Bronchial epithelial cell (primary cell): ENCODE results near the gene ADGRF3. TPM values are rescaled to one million over a fixed set of nuclear protein-coding genes. Genes with fewer than 3 reads are reported as not detected.

Experiments
- DNase-seq: peaks from one replicate; pipeline ENCODE4 v3.0.0-alpha.2; 2010; ENCODE audit warnings: low read depth
- FAIRE-seq: peaks from 2 replicates; lab custom pipeline; 2011; peaks lifted over from hg19 to GRCh38; lab: Jason Lieb, UNC
- H3K27me3 ChIP-seq: 2 replicates; pipeline ENCODE4 v1.5.1; 2011; ENCODE audit warnings: low read length; ENCODE audit not compliant: control insufficient read depth, insufficient read depth
- H3K36me3 ChIP-seq: 2 replicates; pipeline ENCODE4 v1.5.1; 2011; ENCODE audit warnings: low read length; ENCODE audit not compliant: control insufficient read depth, insufficient read depth
- H3K4me3 ChIP-seq: 2 replicates; pipeline ENCODE4 v1.5.1; 2011; ENCODE audit warnings: mild to moderate bottlenecking, low read depth, low read length, control low read depth
- total RNA-seq: library from RNA; depleted of rRNA; stranded (reverse); fragments of >200 nt; gene quantifications from 2 replicates; pipeline ENCODE4 v1.2.1, GENCODE V29; 2014
- TF ChIP-seq, protein P1 (sequence below): IDR thresholded peaks from 2 replicates; pipeline ENCODE4 v1.5.1; 2011; ENCODE audit warnings: mild to moderate bottlenecking, moderate library complexity, low read length, control low read depth, inconsistent platforms; ENCODE audit not compliant: insufficient read depth, severe bottlenecking

Gene ADGRF3
- total RNA-seq, 1 donor from 2014 or later, result not detected

DNA sequence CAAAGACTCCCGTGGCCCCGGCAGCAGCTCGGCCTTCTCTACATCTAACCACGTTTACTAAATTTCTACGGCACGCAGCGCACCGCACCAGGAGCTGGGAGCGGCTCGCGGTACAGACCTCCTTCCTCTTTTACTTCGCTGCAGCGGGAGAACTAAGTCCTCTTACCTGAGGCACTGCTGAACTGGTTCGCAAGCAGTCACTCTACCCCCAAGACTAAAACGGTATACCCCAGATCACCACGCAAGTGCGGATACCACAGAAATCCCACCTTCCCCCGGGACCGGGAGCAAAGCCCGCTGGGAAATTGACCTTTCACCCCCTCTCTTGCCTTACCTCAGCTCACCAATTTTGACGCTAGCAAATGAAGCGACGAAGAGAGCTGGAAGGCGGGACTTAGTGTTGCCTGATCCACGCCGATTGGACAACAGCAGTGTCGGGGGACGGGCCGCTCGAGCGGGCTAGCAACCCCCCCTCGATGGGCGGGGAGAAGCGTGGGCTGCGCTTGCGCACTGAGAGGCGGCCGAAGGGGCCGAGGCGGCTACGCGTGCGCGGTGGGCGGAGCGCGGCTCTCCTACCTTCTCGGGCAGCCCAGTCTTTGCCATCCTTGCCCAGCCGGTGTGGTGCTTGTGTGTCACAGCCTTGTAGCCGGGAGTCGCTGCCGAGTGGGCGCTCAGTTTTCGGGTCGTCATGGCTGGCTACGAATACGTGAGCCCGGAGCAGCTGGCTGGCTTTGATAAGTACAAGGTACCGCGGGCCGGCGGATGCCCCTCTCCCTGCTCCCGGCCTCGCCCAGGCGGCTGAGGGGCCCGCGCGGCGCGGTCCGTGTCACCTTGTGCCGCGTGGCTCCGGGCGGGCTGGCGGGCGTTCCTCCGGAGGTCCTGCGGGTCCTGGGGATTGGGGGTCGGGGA lies 790 bp downstream of the ADGRF3 start, which contains the start of gene SELENOI:
SELENOI (plus strand) TSS at position 599 of the 909 bp plus-strand sequence; CDS start at position 689, 90 bp downstream.
- TF ChIP-seq, protein P1, sequence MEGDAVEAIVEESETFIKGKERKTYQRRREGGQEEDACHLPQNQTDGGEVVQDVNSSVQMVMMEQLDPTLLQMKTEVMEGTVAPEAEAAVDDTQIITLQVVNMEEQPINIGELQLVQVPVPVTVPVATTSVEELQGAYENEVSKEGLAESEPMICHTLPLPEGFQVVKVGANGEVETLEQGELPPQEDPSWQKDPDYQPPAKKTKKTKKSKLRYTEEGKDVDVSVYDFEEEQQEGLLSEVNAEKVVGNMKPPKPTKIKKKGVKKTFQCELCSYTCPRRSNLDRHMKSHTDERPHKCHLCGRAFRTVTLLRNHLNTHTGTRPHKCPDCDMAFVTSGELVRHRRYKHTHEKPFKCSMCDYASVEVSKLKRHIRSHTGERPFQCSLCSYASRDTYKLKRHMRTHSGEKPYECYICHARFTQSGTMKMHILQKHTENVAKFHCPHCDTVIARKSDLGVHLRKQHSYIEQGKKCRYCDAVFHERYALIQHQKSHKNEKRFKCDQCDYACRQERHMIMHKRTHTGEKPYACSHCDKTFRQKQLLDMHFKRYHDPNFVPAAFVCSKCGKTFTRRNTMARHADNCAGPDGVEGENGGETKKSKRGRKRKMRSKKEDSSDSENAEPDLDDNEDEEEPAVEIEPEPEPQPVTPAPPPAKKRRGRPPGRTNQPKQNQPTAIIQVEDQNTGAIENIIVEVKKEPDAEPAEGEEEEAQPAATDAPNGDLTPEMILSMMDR, result no peak
- Histone ChIP-seq H3K27me3 (no peaks in the 10 kb centered on the region), H3K36me3 (no peaks in the 10 kb centered on the region), H3K4me3 (peak within 1 kb of the TSS; percentile 84)
- DNase-seq (peak; percentile 98), FAIRE-seq (no peak)

DNA sequence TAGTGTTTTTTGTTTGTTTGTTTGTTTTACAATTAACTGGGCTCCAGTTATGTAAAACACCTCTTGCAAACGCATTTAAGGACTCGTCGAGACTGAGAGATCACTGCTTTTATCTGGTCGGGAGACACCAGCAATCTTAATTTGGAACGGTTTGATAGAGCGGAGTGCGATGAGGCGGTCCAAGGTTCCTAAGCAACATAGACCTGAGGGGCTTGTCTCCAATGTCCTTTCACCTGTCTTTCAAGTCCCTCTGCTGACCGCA lies 1.4 kb downstream of the ADGRF3 start:
- Histone ChIP-seq H3K27me3 (no peaks in the 10 kb centered on the region), H3K4me3 (peak overlapping the region; percentile 84), H3K36me3 (no peaks in the 10 kb centered on the region)
- FAIRE-seq (no peak), DNase-seq (no peak)
- TF ChIP-seq, protein P1, result no peak

DNA sequence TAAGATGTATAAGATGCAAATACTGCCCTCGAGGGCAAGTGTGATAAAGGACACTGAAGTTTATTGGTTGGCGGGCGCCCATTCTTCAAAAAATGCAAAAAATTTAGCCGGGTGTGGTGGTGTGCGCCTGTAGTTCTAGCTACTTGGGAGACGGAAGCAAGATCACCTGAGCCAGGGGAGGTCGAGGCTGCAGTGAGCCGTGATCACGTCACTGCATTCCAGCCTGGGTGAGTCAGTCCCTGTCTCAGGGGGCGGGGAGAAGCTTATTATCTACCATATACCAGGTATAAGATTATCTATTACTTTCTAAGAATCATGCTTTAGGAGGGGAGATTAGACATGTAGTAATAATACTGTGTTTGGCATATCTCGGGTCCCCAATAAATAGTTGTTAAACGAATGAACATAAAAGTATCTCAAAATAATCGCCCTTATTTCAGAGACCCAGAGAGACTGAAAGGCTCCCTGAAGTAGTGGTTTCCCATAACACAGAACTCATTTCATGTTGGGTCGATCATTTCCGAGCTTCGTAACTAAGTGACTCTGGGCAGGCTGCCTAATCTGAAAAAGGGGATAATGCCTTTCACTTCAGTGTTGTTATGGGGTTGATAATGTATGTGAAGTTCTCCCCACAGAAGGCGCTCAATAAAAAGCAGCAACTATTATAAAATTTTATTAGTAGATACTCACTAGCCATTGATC lies 1.9 kb downstream of the ADGRF3 start:
- H3K4me3 ChIP-seq, result peak overlapping the region; percentile 84
- FAIRE-seq (no peak), DNase-seq (peak; percentile 81)
- TF ChIP-seq, protein P1, result no peak
- no peaks in the 10 kb centered on the region for H3K27me3 ChIP-seq
- no peaks in the 10 kb centered on the region for H3K36me3 ChIP-seq

DNA sequence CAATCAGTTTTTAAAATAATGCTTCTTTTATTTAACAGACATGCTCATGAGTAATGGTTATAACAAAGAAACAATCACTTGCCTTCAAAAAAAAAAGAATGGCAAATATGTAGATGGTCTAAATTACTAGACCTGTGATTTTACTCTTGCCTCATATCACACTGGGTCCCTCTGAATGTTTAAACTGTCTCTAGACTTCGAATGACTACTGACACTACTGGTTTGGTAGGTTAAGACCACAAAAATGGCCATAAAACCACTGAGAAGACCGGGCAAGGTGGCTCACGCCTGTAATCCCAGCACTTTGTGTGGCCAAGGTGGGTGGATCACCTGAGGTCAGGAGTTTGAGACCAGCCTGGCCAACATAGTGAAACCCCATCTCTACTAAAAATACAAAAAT lies 5.8 kb downstream of the ADGRF3 start:
- DNase-seq, result no peak
- TF ChIP-seq, protein P1, result no peak
- H3K4me3 ChIP-seq, result no peak overlapping the region
- H3K27me3 ChIP-seq, result no peaks in the 10 kb centered on the region
- no peaks in the 10 kb centered on the region for H3K36me3 ChIP-seq
- no peak for FAIRE-seq

DNA sequence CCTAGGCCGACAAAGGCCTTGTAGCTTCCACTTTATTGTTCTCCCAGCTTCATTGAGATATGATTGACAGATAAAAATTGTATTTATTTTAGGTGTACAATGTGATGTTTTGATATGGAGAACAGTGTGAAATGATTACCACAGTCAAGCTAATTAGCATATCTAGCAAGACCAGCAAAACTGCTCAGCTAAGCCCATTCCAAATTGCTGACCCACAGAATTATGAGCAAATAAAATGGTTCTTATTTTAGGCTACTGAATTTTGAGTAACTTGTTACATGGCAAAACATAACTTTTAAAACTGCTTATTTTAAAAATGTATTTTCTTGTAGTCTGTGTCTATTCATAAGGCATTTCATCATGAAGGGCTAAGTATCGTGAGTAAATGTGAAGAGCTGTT lies 9.3 kb downstream of the ADGRF3 start:
- no peak for FAIRE-seq
- no peaks in the 10 kb centered on the region for H3K27me3 ChIP-seq
- TF ChIP-seq, protein P1, result no peak
- no peak for DNase-seq
- H3K36me3 ChIP-seq, result no peaks in the 10 kb centered on the region
- H3K4me3 ChIP-seq, result no peak overlapping the region
